ENCODE measurements around the gene CFAP58. TPM values are rescaled to one million over a fixed set of nuclear protein-coding genes. Genes with fewer than 3 reads are reported as not detected.

Gene CFAP58
- total RNA-seq, 1 experiment from 2014 or later, result 0.63 TPM

- peaks cover 10% of the 10 kb centered on the region; the same call in 1 of the 2 replicates for H3K4me1 ChIP-seq (ENCODE audit: insufficient read depth, low read length)
- no peak overlapping the region for H2BK5ac ChIP-seq (ENCODE audit: insufficient read length, low read length)
- no peaks in the 10 kb centered on the region for H4K20me1 ChIP-seq (ENCODE audit: control insufficient read depth, insufficient read depth, insufficient read length)
- H2BK120ac ChIP-seq (ENCODE audit: low read depth, low read length, poor library complexity, severe bottlenecking), result no peak overlapping the region
- Mint-ChIP-seq H3K4me1 (peaks cover 31 to 32% of the 10 kb centered on the region in 2 experiments), H3K27ac (no peak overlapping the region; a peak in 1 of 7 replicates), H3K4me3 (no peak overlapping the region), H3K9me3 (no peaks in the 10 kb centered on the region), H3K27me3 (ENCODE audit: low read depth) (no peaks in the 10 kb centered on the region), H3K36me3 (ENCODE audit: insufficient read depth in 1 of 3, low read depth in 3 of 3) (peaks cover 25 to 52% (median 44%) of the 10 kb centered on the region in 3 experiments; a peak in 6 of 7 replicates)
- DNase-seq, result peak; percentile 37
- peak; percentile 37; the same call in 2 of the 3 replicates for TF ChIP-seq CTCF (conservative IDR thresholded peaks at IDR 0.05)
- H3K9me3 ChIP-seq (ENCODE audit: control insufficient read depth, low read depth, low read length), result no peaks in the 10 kb centered on the region
- no peak overlapping the region for H3K4me2 ChIP-seq (ENCODE audit: insufficient read depth, insufficient read length, low read length)
- H3K14ac ChIP-seq (ENCODE audit: insufficient read depth, low read length), result no peak overlapping the region
- H3K23me2 ChIP-seq (ENCODE audit: insufficient read length, low read depth, low read length, poor library complexity, severe bottlenecking), result no peaks in the 10 kb centered on the region
- peaks cover 12% of the 10 kb centered on the region; the same call in 1 of the 2 replicates for H3K79me2 ChIP-seq (ENCODE audit: insufficient read depth, low read length)
- H3K56ac ChIP-seq (ENCODE audit: insufficient read length, low read depth, low read length), result no peak overlapping the region
- no peak overlapping the region for H2AK5ac ChIP-seq (ENCODE audit: insufficient read length, low read length)
- no peak overlapping the region for H3K23ac ChIP-seq (ENCODE audit: insufficient read length, low read depth, low read length)
- WGBS (ENCODE audit: extremely low coverage, insufficient read length, low lambda C conversion rate), result no CpG with 5 or more reads among the region's 43 CpGs
- H3K4ac ChIP-seq (ENCODE audit: low read depth, low read length), result no peak overlapping the region
- no peaks in the 10 kb centered on the region for H3K79me1 ChIP-seq (ENCODE audit: insufficient read depth, low read depth, low read length, poor library complexity, severe bottlenecking)
- no peak overlapping the region for H2BK20ac ChIP-seq (ENCODE audit: low read depth, low read length, poor library complexity, severe bottlenecking)
- H4K5ac ChIP-seq (ENCODE audit: insufficient read length, low read depth, low read length), result no peak overlapping the region
- no peak overlapping the region for H3K27ac ChIP-seq (ENCODE audit: insufficient read length, low read depth, low read length)
- H2BK15ac ChIP-seq (ENCODE audit: low read depth, low read length), result no peak overlapping the region
- no peak overlapping the region for H3K9ac ChIP-seq (ENCODE audit: extremely low read depth, insufficient read length, low read length)
- H4K91ac ChIP-seq (ENCODE audit: insufficient read length, low read depth, low read length), result no peak overlapping the region
- H3K27me3 ChIP-seq (ENCODE audit: insufficient read depth, low read length), result no peaks in the 10 kb centered on the region
- H3K18ac ChIP-seq (ENCODE audit: insufficient read length, low read depth, low read length), result no peak overlapping the region
- no peak overlapping the region for H4K8ac ChIP-seq (replicated peaks; ENCODE audit: insufficient read length, low read depth, low read length)
- no peak overlapping the region for H2BK12ac ChIP-seq (ENCODE audit: insufficient read length, low read depth, low read length)
- no peak overlapping the region for H3T11ph ChIP-seq (ENCODE audit: low read length)
- no peak overlapping the region for H2AFZ ChIP-seq (ENCODE audit: low read length)
These were observed 38.8 kb upstream of the CFAP58 start for GRCh38 chr10:104314591-104315485.
